Fibroblast of lung (primary cell): ENCODE measurements around the gene CRAMP1.

Experiments used
- EZH2 ChIP-seq: IDR thresholded peaks from 2 replicates; pipeline ENCODE4 v1.5.1; 2012; ENCODE audit warnings: low read length, control low read depth, mild to moderate bottlenecking; ENCODE audit errors: missing control alignments
- TF ChIP-seq, protein P1 (sequence below), 2 donors: IDR thresholded peaks in 1 of 2; conservative IDR thresholded peaks in 1 of 2; 1 replicate in 1 of 2; 2 replicates in 1 of 2; pipeline ENCODE4 v1.5.1; 2011 to 2012; ENCODE audit warnings: low read length in 2 of 2, control low read depth in 1 of 2, inconsistent platforms in 1 of 2, low read depth in 1 of 2, mild to moderate bottlenecking in 1 of 2

DNA sequence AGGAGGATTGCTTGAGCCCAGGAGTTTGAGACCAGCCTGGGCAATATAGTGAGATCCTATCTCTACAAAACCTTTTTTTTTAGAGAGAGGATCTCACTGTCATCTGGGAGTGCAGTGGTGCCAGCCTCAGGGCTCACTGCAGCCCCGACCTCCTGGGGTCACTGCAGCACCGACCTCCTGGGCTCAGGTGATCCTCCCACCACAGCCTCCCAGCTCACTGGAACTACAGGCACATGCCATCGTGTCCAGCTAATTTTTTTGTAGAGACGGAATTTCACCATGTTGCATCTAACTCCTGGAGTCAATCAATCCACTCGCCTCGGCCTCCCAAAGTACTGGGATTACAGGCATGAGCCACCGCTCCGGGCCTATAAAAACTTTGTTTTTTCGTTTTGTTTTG is 109.2 kb downstream of the CRAMP1 start:
- TF ChIP-seq, protein P1, sequence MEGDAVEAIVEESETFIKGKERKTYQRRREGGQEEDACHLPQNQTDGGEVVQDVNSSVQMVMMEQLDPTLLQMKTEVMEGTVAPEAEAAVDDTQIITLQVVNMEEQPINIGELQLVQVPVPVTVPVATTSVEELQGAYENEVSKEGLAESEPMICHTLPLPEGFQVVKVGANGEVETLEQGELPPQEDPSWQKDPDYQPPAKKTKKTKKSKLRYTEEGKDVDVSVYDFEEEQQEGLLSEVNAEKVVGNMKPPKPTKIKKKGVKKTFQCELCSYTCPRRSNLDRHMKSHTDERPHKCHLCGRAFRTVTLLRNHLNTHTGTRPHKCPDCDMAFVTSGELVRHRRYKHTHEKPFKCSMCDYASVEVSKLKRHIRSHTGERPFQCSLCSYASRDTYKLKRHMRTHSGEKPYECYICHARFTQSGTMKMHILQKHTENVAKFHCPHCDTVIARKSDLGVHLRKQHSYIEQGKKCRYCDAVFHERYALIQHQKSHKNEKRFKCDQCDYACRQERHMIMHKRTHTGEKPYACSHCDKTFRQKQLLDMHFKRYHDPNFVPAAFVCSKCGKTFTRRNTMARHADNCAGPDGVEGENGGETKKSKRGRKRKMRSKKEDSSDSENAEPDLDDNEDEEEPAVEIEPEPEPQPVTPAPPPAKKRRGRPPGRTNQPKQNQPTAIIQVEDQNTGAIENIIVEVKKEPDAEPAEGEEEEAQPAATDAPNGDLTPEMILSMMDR (conservative IDR thresholded peaks at IDR 0.05 in 1 of 2, IDR thresholded peaks at IDR 0.05 in 1 of 2; ENCODE audit: low read depth in 1 of 2, low read length in 2 of 2) = no peak
- no peak for TF ChIP-seq EZH2
